Inflammatory macrophage (primary cell): ENCODE results near the gene UBE2Z.
"Not testable (repeated sequence)": the region's sequence is repeated elsewhere in the genome, so short reads cannot be mapped to it uniquely, and the experiment has no call there.

ENCODE experiments used
- DNase-seq, 2 donors: peaks; one replicate each; pipeline ENCODE4 v3.0.0-alpha.2; 2020 to 2022

UBE2Z gene

GRCh38 chr17:48904428-48904827 is 3.8 kb upstream of the UBE2Z start:
- DNase-seq: no peak

- no peak for DNase-seq
These were observed 2.2 kb upstream of the UBE2Z start for GRCh38 chr17:48905987-48906515.

GRCh38 chr17:48907713-48908046 is 527 bp upstream of the UBE2Z start:
- peak; percentile 32 to 55 for DNase-seq

GRCh38 chr17:48908853-48909394 is 717 bp downstream of the UBE2Z start:
- peak; percentile 53 to 68 for DNase-seq

- DNase-seq: no peak
These were observed 1.6 kb downstream of the UBE2Z start for GRCh38 chr17:48909783-48910182.

GRCh38 chr17:48910370-48910769 is 2.2 kb downstream of the UBE2Z start:
- DNase-seq: no peak

- no peak for DNase-seq
These were observed 4.3 kb downstream of the UBE2Z start for GRCh38 chr17:48912476-48912875.

- peak; percentile 79 to 80 for DNase-seq
These were observed 7.5 kb downstream of the UBE2Z start for GRCh38 chr17:48915459-48916282.

- DNase-seq: peak in 1 of 2 donors; percentile 57
These were observed 17.2 kb downstream of the UBE2Z start for GRCh38 chr17:48925251-48925990.

GRCh38 chr17:48925991-48926342 is 17.8 kb downstream of the UBE2Z start:
- DNase-seq: no peak

- DNase-seq: no peak
These were observed 20.0 kb downstream of the UBE2Z start for GRCh38 chr17:48927978-48928745.

GRCh38 chr17:48928876-48929811 is 20.9 kb downstream of the UBE2Z start:
- peak; percentile 44 to 67 for DNase-seq

GRCh38 chr17:48929812-48930165 is 21.6 kb downstream of the UBE2Z start:
- DNase-seq: no peak

- DNase-seq: no peak
These were observed 22.2 kb downstream of the UBE2Z start for GRCh38 chr17:48930435-48930873.

- no peak for DNase-seq
These were observed 24.8 kb downstream of the UBE2Z start for GRCh38 chr17:48933035-48933434.

- DNase-seq: peak; percentile 92 to 94
These were observed 36.5 kb downstream of the UBE2Z start, which contains the start of gene SNF8 for GRCh38 chr17:48944515-48945260. Gene SNF8, minus strand, starts transcription at chr17:48944842. Its CDS starts 108 bp downstream, at chr17:48944734.

GRCh38 chr17:48945261-48945651 is 37.0 kb downstream of the UBE2Z start:
- not testable (repeated sequence) for DNase-seq

- DNase-seq: no peak
These were observed 43.4 kb downstream of the UBE2Z start for GRCh38 chr17:48951572-48951971.

- DNase-seq: peak in 1 of 2 donors; percentile 35
These were observed 44.7 kb downstream of the UBE2Z start for GRCh38 chr17:48952904-48953303.

- no peak for DNase-seq
These were observed 46.1 kb downstream of the UBE2Z start for GRCh38 chr17:48954300-48954755.
